Fibroblast of pulmonary artery (primary cell): Measurements from ENCODE around the gene ZNF629.

Experiments used
- DNase-seq: peaks from one replicate; pipeline ENCODE4 v3.0.0-alpha.2; 2010; ENCODE audit warnings: low read depth
- H3K4me3 ChIP-seq: replicated peaks from 2 replicates; pipeline ENCODE4 v1.5.1; 2011; ENCODE audit warnings: low read depth, mild to moderate bottlenecking, control low read depth, low read length, moderate library complexity
- TF ChIP-seq, protein P1 (sequence below): IDR thresholded peaks from 2 replicates; pipeline ENCODE4 v1.5.1; 2011; ENCODE audit warnings: mild to moderate bottlenecking, control low read depth, low read length, inconsistent platforms; ENCODE audit errors: missing control alignments

ZNF629 gene

GRCh38 chr16:30771726-30772125 is 15.3 kb downstream of the ZNF629 start:
- no peak for DNase-seq
- TF ChIP-seq, protein P1, sequence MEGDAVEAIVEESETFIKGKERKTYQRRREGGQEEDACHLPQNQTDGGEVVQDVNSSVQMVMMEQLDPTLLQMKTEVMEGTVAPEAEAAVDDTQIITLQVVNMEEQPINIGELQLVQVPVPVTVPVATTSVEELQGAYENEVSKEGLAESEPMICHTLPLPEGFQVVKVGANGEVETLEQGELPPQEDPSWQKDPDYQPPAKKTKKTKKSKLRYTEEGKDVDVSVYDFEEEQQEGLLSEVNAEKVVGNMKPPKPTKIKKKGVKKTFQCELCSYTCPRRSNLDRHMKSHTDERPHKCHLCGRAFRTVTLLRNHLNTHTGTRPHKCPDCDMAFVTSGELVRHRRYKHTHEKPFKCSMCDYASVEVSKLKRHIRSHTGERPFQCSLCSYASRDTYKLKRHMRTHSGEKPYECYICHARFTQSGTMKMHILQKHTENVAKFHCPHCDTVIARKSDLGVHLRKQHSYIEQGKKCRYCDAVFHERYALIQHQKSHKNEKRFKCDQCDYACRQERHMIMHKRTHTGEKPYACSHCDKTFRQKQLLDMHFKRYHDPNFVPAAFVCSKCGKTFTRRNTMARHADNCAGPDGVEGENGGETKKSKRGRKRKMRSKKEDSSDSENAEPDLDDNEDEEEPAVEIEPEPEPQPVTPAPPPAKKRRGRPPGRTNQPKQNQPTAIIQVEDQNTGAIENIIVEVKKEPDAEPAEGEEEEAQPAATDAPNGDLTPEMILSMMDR, result no peak
- no peak overlapping the region for H3K4me3 ChIP-seq

GRCh38 chr16:30769379-30770089 is 17.5 kb downstream of the ZNF629 start:
- H3K4me3 ChIP-seq, result no peak overlapping the region
- TF ChIP-seq, protein P1, result no peak

DNA sequence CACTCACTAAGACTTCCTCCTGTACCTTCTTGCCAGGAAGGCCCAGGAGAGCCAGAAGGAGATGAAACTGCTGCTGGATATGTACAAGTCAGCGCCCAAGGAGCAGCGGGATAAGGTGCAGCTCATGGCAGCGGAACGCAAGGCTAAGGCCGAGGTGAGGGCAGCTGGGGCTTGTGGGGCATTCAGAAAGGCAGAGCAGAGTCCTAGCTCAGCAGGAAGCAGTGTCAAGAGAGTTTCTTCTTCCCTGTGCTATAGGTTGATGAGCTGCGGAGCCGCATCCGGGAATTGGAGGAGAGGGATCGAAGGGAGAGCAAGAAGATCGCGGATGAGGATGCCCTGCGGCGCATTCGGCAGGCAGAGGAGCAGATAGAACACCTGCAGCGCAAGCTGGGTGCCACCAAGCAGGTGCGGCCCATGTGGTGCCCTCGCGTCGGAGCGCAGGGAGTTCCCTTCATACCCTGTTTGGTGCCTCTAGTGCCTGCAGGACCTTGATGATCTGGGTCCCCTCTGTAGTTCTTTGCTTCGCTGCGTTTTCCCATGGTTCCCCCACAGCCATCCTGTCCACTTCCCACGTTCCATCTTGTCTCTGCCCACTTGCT is 18.3 kb downstream of the ZNF629 start:
- no peak overlapping the region for H3K4me3 ChIP-seq
- DNase-seq, result no peak
- TF ChIP-seq, protein P1, result no peak

More at GRCh38 chr16:30769379-30770089, 17.5 kb downstream of the ZNF629 start:
- DNase-seq, result no peak

DNA sequence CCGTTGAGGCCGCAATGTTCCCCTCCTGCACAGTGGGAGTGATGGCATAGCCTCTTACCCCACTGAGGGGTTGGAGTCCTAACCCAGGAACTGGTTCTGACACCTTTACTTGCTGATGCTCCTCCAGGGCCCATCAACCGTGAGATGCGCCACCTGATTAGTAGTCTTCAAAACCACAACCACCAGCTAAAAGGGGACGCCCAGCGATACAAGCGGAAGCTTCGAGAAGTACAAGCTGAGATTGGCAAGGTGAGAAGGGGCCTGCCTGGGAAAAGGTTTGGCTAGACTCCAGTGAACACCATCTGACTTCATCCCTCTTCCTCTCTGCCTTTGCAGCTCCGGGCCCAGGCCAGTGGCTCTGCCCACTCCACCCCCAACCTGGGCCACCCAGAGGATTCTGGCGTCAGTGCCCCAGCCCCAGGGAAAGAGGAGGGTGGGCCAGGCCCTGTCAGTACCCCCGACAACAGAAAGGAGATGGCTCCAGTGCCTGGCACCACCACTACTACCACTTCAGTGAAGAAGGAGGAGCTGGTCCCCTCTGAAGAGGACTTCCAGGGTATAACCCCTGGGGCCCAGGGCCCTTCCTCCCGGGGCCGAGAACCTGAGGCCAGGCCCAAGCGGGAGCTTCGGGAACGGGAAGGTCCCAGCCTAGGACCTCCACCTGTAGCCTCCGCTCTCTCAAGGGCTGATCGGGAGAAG is 19.1 kb downstream of the ZNF629 start:
- no peak overlapping the region for H3K4me3 ChIP-seq
- TF ChIP-seq, protein P1, result no peak
- no peak for DNase-seq

DNA sequence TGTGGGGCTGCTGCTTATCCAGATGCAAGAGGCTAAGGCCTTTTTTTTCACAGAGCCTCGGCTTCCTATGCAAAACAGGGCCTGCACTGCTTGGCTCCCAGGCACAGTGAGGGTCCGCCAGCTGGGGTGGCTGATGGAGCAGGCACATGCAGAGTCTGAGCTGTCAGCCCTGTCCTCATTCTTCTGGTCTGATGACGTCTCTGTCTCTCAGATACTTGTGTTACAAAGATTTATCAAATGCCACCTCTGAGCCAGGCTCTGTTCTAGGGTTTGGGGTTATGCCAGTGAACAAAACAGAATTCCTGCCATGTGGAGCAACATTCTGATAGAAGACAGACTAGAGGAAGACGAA is 20.1 kb downstream of the ZNF629 start:
- no peak overlapping the region for H3K4me3 ChIP-seq
- TF ChIP-seq, protein P1, result no peak
- DNase-seq, result no peak

GRCh38 chr16:30766206-30766932 is 20.6 kb downstream of the ZNF629 start:
- H3K4me3 ChIP-seq, result no peak overlapping the region
- TF ChIP-seq, protein P1, result no peak
- DNase-seq, result no peak
